Body of pancreas (tissue), 4 donors: ENCODE results near the gene MED13L.

Experiments used
- CTCF ChIP-seq, 7 experiments: fragments of 450-650 bp in 4 of 7; fragments of 200-600 bp in 3 of 7; sonication (generic) in 3 of 7; IDR thresholded peaks; one replicate each; pipeline ENCODE4 v1.5.1; 2016 to 2019; ENCODE audit warnings: antibody characterized with exemption in 7 of 7
- POLR2A ChIP-seq, 3 donors: fragments of 450-650 bp; IDR thresholded peaks; one replicate each; pipeline ENCODE4 v1.6.1; 2016; ENCODE audit warnings: antibody characterized with exemption in 3 of 3, mild to moderate bottlenecking in 2 of 3

GRCh38 chr12:116101991-116102390 lies 175.5 kb downstream of the MED13L start:
- TF ChIP-seq CTCF (IDR thresholded peaks at IDR 0.05) (no peak), POLR2A (IDR thresholded peaks at IDR 0.05) (no peak)
